Tibial artery (tissue), 4 donors: ENCODE measurements around the gene PNPLA1.

Experiments
- DNase-seq, 2 donors: peaks; one replicate each; pipeline ENCODE4 v3.0.0-alpha.2; 2019
- H3K27ac ChIP-seq, 2 donors: fragments of 200-600 bp; sonication (generic) in 1 of 2; 1 replicate in 1 of 2; 2 replicates in 1 of 2; pipeline ENCODE4 v1.5.1; 2018 to 2019; ENCODE audit warnings: mild to moderate bottlenecking in 1 of 2
- H3K27me3 ChIP-seq, 2 donors: fragments of 200-600 bp; sonication (generic) in 1 of 2; one replicate each; pipeline versions ENCODE4 v1.5.1 to v1.6.0; 2016 to 2019
- H3K36me3 ChIP-seq, 3 donors: fragments of 200-600 bp; sonication (generic) in 2 of 3; one replicate each; pipeline ENCODE4 v1.5.1; 2016 to 2019; ENCODE audit warnings: mild to moderate bottlenecking in 2 of 3
- H3K4me1 ChIP-seq, 4 donors: fragments of 200-600 bp; sonication (generic) in 2 of 4; 1 replicate in 3 of 4; 2 replicates in 1 of 4; pipeline ENCODE4 v1.5.1; 2016 to 2019
- H3K4me3 ChIP-seq, 2 donors: fragments of 200-600 bp; sonication (generic) in 1 of 2; 1 replicate in 1 of 2; 2 replicates in 1 of 2; pipeline ENCODE4 v1.5.1; 2018 to 2019; ENCODE audit warnings: mild to moderate bottlenecking in 2 of 2
- H3K9me3 ChIP-seq, 3 donors: fragments of 200-600 bp; sonication (generic) in 1 of 3; one replicate each; pipeline ENCODE4 v1.5.1; 2016 to 2019
- intact Hi-C: fragments of 100-400 bp; cut with DNase I; formaldehyde crosslinking; loops from one replicate; pipeline ENCODE4 v1.15.0; 2023; ENCODE audit warnings: low total_unique reads
- TF ChIP-seq, protein P1 (sequence below), 2 experiments: fragments of 200-600 bp in 1 of 2; fragments of 450-650 bp in 1 of 2; IDR thresholded peaks; one replicate each; pipeline ENCODE4 v1.5.1; 2017 to 2019; ENCODE audit warnings: antibody characterized with exemption in 2 of 2, mild to moderate bottlenecking in 1 of 2, moderate library complexity in 1 of 2

The PNPLA1 gene

DNA sequence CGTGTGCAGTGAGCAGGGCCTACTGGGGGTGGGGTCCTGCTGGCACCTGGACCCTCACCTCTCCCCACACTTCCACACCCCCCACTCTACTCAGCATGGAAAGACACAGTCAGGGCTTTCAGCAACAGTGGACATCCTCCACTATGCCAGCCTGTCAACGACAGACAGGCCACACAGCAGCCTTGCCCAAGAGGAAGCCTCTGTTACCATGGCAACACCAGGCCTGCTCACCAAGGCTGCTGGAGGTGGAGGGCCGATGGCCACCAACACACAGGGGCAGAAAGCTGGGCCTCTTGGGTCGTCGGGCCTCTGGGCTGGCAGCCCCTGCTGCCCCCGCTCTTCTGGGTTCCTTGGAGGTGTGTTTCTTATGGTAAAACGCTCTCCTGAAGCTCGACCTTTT lies 53.2 kb downstream of the PNPLA1 start:
- Histone ChIP-seq H3K9me3 (no peaks in the 10 kb centered on the region), H3K36me3 (no peaks in the 10 kb centered on the region), H3K4me1 (no peaks in the 10 kb centered on the region), H3K27ac (no peak overlapping the region), H3K4me3 (no peak overlapping the region), H3K27me3 (peaks cover 0 to 12% of the 10 kb centered on the region in 2 donors)
- DNase-seq, result no peak
- TF ChIP-seq, protein P1, sequence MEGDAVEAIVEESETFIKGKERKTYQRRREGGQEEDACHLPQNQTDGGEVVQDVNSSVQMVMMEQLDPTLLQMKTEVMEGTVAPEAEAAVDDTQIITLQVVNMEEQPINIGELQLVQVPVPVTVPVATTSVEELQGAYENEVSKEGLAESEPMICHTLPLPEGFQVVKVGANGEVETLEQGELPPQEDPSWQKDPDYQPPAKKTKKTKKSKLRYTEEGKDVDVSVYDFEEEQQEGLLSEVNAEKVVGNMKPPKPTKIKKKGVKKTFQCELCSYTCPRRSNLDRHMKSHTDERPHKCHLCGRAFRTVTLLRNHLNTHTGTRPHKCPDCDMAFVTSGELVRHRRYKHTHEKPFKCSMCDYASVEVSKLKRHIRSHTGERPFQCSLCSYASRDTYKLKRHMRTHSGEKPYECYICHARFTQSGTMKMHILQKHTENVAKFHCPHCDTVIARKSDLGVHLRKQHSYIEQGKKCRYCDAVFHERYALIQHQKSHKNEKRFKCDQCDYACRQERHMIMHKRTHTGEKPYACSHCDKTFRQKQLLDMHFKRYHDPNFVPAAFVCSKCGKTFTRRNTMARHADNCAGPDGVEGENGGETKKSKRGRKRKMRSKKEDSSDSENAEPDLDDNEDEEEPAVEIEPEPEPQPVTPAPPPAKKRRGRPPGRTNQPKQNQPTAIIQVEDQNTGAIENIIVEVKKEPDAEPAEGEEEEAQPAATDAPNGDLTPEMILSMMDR (IDR thresholded peaks at IDR 0.05), result no peak
- intact Hi-C loops, result no loop called here

DNA sequence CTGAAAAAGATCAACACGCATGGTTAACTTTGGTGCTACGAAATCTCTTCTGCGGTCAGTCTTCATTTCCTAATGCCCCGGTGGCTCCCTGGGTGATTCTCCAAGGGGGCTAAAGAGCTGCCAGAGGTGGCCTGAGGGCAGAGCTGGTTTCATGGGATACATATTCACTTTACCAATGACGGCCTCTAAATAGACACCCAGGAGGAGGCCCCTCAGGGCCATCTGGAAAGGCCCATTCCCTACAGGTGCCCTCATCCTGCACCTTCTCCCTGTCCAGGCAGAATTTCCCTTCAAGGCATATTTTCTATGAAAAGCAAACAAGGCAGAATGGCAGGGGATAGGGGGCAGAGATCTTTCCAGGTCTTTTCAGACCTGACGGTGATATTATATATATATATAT lies 54.3 kb downstream of the PNPLA1 start:
- TF ChIP-seq, protein P1 (IDR thresholded peaks at IDR 0.05), result no peak
- DNase-seq, result no peak
- intact Hi-C loops, result no loop called here
- H3K9me3 ChIP-seq, result no peaks in the 10 kb centered on the region
- H3K4me1 ChIP-seq, result no peaks in the 10 kb centered on the region
- no peak overlapping the region for H3K27ac ChIP-seq
- H3K36me3 ChIP-seq, result no peaks in the 10 kb centered on the region
- peaks cover 0 to 12% of the 10 kb centered on the region in 2 donors for H3K27me3 ChIP-seq
- no peak overlapping the region for H3K4me3 ChIP-seq

DNA sequence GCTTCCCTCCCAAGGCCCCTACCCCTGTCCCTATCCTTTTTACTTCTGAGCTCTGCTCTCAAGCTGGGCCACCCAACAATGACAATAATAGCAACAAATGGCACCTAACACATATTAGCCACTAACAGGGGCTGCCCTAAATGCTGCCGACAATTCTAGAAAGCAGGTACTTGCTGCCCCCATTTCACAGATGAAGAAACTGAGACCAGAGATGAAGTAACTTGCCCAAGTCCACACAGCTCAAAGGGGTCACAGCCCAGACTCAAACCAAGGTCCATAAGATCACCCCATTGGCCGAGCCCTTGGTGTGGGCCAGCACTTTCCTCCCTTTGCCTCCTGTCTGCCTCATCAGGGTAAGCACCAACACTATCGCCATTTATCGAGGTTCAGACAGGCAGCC lies 54.9 kb downstream of the PNPLA1 start:
- Histone ChIP-seq H3K9me3 (no peaks in the 10 kb centered on the region), H3K4me3 (no peak overlapping the region), H3K27ac (no peak overlapping the region), H3K4me1 (no peaks in the 10 kb centered on the region), H3K27me3 (peaks cover 0 to 15% of the 10 kb centered on the region in 2 donors), H3K36me3 (no peaks in the 10 kb centered on the region)
- intact Hi-C loops, result no loop called here
- DNase-seq, result no peak
- TF ChIP-seq, protein P1 (IDR thresholded peaks at IDR 0.05), result no peak

GRCh38 chr6:36326356-36326995 lies 56.6 kb downstream of the PNPLA1 start:
- Histone ChIP-seq H3K27ac (no peak overlapping the region), H3K4me3 (no peak overlapping the region), H3K9me3 (no peaks in the 10 kb centered on the region), H3K27me3 (peaks cover 0 to 23% of the 10 kb centered on the region in 2 donors), H3K36me3 (no peaks in the 10 kb centered on the region), H3K4me1 (no peaks in the 10 kb centered on the region)
- TF ChIP-seq, protein P1 (IDR thresholded peaks at IDR 0.05), result no peak
- intact Hi-C loops, result no loop called here
- no peak for DNase-seq

GRCh38 chr6:36327226-36327918 lies 57.5 kb downstream of the PNPLA1 start:
- no peaks in the 10 kb centered on the region for H3K9me3 ChIP-seq
- H3K27me3 ChIP-seq, result peaks cover 0 to 25% of the 10 kb centered on the region in 2 donors
- H3K27ac ChIP-seq, result no peak overlapping the region
- no peaks in the 10 kb centered on the region for H3K36me3 ChIP-seq
- no peak for DNase-seq
- TF ChIP-seq, protein P1 (IDR thresholded peaks at IDR 0.05), result no peak
- intact Hi-C loops, result no loop called here
- H3K4me1 ChIP-seq, result no peaks in the 10 kb centered on the region
- no peak overlapping the region for H3K4me3 ChIP-seq
